ENCODE results near the gene PTPRR.

PTPRR gene

DNA sequence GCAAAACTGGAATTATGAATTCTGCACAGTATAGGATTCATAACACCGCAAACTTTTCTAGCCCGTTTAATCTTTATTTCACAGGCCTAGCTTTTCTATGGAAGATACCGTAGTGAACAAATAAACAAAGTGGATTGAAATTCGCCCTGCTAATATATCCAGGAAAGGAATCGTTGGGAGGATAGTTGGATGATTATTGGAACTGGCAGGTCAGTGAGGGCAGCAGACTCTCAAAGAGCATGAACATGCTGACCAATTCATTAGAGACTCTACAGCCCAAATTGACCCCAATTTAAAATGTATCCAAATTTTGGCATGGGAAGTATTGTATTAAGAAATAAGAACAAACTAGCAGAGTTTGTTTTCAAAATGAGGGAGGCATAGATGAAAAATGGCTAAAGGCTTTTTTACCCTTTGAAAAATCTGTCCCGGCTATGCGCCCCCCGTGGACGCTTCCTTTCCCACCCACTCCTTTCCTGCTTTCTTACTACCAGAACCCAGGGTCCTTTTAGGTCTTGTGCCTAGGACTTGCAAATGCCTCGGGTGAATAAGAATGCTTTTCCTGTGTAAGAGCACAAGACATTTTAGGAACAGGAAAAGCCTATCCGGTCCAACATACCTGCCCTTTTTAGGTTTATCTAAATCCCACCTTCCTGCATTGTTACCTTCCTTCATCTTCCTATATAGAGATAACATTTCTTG lies 198.7 kb downstream of the PTPRR start:
- no peaks in the 10 kb centered on the region for H3K27me3 ChIP-seq (ENCODE audit: control insufficient read depth, insufficient read depth, low read length)
- no peaks in the 10 kb centered on the region for H3K4me1 ChIP-seq
- no peak overlapping the region for H3K9ac ChIP-seq
- H2AFZ ChIP-seq: no peak overlapping the region
- TF ChIP-seq, protein P1, sequence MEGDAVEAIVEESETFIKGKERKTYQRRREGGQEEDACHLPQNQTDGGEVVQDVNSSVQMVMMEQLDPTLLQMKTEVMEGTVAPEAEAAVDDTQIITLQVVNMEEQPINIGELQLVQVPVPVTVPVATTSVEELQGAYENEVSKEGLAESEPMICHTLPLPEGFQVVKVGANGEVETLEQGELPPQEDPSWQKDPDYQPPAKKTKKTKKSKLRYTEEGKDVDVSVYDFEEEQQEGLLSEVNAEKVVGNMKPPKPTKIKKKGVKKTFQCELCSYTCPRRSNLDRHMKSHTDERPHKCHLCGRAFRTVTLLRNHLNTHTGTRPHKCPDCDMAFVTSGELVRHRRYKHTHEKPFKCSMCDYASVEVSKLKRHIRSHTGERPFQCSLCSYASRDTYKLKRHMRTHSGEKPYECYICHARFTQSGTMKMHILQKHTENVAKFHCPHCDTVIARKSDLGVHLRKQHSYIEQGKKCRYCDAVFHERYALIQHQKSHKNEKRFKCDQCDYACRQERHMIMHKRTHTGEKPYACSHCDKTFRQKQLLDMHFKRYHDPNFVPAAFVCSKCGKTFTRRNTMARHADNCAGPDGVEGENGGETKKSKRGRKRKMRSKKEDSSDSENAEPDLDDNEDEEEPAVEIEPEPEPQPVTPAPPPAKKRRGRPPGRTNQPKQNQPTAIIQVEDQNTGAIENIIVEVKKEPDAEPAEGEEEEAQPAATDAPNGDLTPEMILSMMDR (IDR thresholded peaks at IDR 0.05): no peak
- H3K9me3 ChIP-seq (ENCODE audit: control insufficient read depth, low read length): no peaks in the 10 kb centered on the region
- no peak overlapping the region for H3K4me3 ChIP-seq (ENCODE audit: low read depth, low read length)
- no peaks in the 10 kb centered on the region for H3K79me2 ChIP-seq
- peak overlapping the region; percentile 67 for H3K27ac ChIP-seq
- H3K36me3 ChIP-seq (ENCODE audit: control insufficient read depth, insufficient read depth, low read length): no peaks in the 10 kb centered on the region
- H3K4me2 ChIP-seq (ENCODE audit: low read length): no peak overlapping the region

DNA sequence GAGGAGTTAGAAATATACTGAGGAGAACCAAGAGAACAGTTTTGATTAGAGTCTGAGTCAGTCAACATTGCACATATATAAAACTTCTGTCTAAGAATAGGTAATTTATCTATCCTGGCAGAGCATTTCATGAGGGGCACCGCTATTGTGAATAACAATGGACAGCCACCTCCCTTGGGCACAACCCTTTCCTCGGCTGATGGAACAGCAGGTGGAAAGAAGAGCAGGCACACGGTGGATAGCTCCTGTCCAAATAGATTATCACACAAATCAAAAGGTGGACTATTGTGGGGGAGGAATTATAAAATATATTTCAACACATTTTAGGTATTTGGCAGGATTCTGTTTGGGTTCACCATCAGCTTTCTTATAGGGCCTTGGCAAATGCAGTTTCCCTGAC lies 199.3 kb downstream of the PTPRR start:
- H3K9me3 ChIP-seq (ENCODE audit: control insufficient read depth, low read length): no peaks in the 10 kb centered on the region

DNA sequence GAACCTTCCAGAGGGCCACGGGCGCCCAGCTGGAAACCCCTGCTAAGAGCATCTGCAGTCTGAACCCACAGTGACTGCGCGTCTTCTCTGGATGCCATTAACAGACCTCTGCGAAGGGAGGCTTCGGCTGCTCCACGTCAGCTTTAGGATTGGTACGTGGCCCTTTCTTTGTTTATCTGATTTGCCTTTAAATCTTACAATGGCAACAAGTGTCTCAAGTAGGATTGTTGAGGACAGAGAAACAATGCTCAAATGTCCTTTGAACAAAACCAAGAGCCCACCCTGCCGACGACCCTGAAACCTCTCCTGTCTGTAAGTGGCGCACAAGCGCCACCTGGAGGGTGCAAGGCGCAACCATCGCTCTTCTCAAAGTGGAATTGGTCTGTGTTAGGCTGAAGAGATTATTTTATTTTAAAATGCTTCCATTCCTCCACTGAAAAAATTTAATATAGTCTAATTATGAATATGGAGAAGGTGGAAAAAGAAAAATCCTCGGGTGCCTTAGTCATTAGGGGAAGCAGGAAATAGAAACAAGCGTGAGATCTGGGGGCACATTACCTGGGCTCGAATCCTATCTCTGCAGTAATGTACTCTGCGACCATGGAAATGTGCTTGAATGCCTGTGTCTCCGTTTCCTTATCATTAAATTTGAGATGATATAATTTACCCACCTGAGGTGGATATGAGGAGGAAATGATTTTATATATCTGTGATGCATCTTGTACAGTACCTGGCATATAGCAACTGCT lies 200.7 kb downstream of the PTPRR start:
- no peaks in the 10 kb centered on the region for H3K4me1 ChIP-seq
- H3K27ac ChIP-seq: no peak overlapping the region
- peak overlapping the region; percentile 39 for H3K4me2 ChIP-seq (ENCODE audit: low read length)
- H2AFZ ChIP-seq: no peak overlapping the region
- TF ChIP-seq, protein P1 (IDR thresholded peaks at IDR 0.05): peak; percentile 49
- H3K36me3 ChIP-seq (ENCODE audit: control insufficient read depth, insufficient read depth, low read length): no peaks in the 10 kb centered on the region
- no peaks in the 10 kb centered on the region for H3K9me3 ChIP-seq (ENCODE audit: control insufficient read depth, low read length)
- H3K9ac ChIP-seq: no peak overlapping the region
- no peaks in the 10 kb centered on the region for H3K27me3 ChIP-seq (ENCODE audit: control insufficient read depth, insufficient read depth, low read length)
- no peaks in the 10 kb centered on the region for H3K79me2 ChIP-seq
- peak overlapping the region; percentile 3 for H3K4me3 ChIP-seq (ENCODE audit: low read depth, low read length)

More for the DNA sequence above, 199.3 kb downstream of the PTPRR start:
- H3K36me3 ChIP-seq (ENCODE audit: control insufficient read depth, insufficient read depth, low read length): no peaks in the 10 kb centered on the region
- H3K4me3 ChIP-seq (ENCODE audit: low read depth, low read length): no peak overlapping the region
- no peaks in the 10 kb centered on the region for H3K79me2 ChIP-seq
- H3K4me1 ChIP-seq: no peaks in the 10 kb centered on the region
- TF ChIP-seq, protein P1 (IDR thresholded peaks at IDR 0.05): no peak
- no peak overlapping the region for H2AFZ ChIP-seq
- H3K4me2 ChIP-seq (ENCODE audit: low read length): no peak overlapping the region
- H3K9ac ChIP-seq: no peak overlapping the region
- no peaks in the 10 kb centered on the region for H3K27me3 ChIP-seq (ENCODE audit: control insufficient read depth, insufficient read depth, low read length)
- H3K27ac ChIP-seq: peak overlapping the region; percentile 67

DNA sequence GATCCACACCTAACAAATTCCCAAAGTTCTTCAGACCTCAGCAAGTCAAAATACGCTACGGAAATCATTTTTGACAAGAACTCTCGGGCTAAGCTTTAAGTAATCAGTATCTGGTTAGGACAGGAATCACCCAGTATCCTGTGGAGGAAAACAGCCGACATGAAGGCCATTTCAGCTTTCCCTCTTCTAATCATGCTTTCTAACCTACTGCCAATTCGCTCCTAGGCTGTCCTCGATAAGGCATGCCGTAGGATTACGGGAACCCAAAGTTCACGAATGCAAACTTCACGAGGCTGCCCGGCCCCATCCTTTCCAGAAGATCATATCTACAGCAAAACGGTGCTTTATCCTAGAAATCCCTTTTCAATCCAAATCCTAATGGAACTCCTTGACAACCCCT lies 201.5 kb downstream of the PTPRR start:
- no peaks in the 10 kb centered on the region for H3K4me1 ChIP-seq
- TF ChIP-seq, protein P1 (IDR thresholded peaks at IDR 0.05): no peak
- no peaks in the 10 kb centered on the region for H3K27me3 ChIP-seq (ENCODE audit: control insufficient read depth, insufficient read depth, low read length)
- H3K9me3 ChIP-seq (ENCODE audit: control insufficient read depth, low read length): no peaks in the 10 kb centered on the region
- no peak overlapping the region for H3K4me2 ChIP-seq (ENCODE audit: low read length)
- no peaks in the 10 kb centered on the region for H3K36me3 ChIP-seq (ENCODE audit: control insufficient read depth, insufficient read depth, low read length)
- no peak overlapping the region for H3K4me3 ChIP-seq (ENCODE audit: low read depth, low read length)
- H3K79me2 ChIP-seq: no peaks in the 10 kb centered on the region
- no peak overlapping the region for H3K9ac ChIP-seq
- H3K27ac ChIP-seq: no peak overlapping the region
- no peak overlapping the region for H2AFZ ChIP-seq

Data from parathyroid adenoma (tissue), 2 donors.